Activated CD4-positive, CD25-positive, alpha-beta regulatory T cell (primary cell): ENCODE data around the gene SLC6A6.

Experiments used
- DNase-seq, 4 experiments: peaks; one replicate each; lab custom pipeline; 2025; lab: John Stamatoyannopoulos, UW

SLC6A6 gene

DNA sequence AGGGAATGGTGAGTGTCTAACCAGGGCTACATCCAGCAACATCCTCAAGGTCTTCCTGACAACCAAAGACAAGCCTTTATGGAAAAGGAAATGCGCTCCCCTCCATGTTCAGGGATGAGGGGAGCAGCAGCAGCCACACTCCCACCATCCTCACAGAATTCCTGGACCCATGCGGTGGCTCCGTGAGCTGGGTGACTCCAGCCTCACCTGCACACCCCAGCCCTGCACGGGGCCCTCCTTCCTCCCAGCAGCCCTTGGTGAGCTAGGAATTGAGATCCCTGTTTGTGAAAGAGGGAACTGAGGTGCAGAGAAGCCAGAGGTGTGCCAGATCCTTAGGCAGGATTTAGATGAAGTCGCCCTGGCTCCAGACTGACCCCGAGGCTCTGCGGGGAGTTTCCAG, 85.4 kb downstream of the SLC6A6 start:
- no peak for DNase-seq

- no peak for DNase-seq
These were observed 86.1 kb downstream of the SLC6A6 start for GRCh38 chr3:14488286-14489041.

DNA sequence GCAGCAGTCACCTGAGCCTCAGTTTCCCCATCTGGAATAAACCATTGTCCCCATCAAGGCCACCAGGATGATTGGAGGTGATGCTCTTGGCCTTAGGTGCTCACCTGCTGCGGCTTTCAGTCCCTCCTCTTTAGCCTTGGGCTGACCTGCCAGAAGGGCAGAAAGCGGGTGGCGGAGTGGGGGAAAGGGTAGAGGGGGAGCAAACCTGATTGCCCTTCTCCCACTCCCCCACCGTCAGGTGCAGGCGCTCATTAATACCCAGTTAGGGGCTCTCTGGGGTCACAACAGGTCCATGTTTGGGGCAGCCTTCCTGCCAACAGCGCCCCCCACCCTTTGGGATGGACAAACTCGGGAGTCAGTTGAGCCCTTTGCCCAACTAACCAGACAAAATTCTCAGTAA, 87.2 kb downstream of the SLC6A6 start:
- DNase-seq: no peak

GRCh38 chr3:14490255-14490654, 87.8 kb downstream of the SLC6A6 start:
- DNase-seq: no peak

- DNase-seq: no peak
These were observed 88.4 kb downstream of the SLC6A6 start for GRCh38 chr3:14490831-14491230.

DNA sequence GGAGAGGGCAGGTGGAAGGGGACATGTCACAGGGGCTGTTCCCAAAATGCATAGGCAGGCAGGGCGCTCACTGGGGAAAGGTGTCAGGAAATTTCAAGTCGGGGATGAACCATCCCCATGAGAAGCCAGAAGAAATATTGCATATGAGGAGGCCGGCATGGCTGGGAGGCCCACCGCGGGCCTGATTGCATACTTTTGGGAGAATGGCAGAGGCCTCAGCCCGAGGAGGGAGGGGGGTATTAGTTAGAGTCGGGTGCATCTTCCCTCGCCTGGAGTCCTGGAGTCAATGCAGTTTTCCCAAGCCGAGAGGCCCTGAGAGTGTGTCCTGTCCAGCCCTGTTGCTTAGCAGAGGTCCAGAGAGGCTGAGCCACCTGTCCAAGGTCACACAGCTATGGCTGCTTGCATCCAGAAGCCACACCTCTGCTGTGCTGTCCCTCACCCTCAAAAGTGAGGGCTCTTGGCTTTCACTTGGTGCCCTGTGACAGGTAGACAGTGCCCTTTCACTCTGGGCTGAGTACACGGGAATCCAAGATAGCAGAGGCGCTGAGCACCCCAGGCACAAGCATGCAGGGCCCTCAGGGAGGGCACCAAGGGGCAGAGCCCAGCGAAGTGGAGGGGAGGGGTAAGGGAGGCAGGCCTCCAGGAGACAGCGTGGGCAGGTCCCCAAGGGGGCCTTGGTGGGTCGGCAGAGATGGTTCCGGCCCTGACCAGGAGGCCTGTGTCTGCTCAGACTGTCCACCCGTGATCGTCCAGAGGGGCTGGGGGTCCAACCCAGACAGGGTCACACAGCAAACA, 89.2 kb downstream of the SLC6A6 start:
- no peak for DNase-seq

- no peak for DNase-seq
These were observed 90.8 kb downstream of the SLC6A6 start for GRCh38 chr3:14492948-14493881.

GRCh38 chr3:14494279-14494972, 92.0 kb downstream of the SLC6A6 start:
- DNase-seq: no peak

DNA sequence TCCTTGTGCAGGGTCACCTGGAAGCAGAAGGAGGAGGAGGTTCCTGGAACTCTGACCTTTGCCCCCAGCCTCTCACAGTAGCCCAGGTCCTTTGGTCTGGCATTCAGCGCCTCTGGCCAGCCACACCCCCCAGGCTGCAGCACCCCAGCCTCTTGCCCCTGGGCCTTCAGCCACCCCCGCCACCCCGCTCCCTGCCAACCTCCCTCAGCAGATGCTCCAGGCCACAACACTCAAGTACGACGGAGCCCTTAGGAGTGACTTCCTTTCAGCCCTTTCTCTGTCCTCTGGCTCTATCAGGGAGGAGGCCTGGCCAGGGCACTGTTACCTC, 92.5 kb downstream of the SLC6A6 start:
- DNase-seq: no peak

- no peak for DNase-seq
These were observed 93.9 kb downstream of the SLC6A6 start for GRCh38 chr3:14496351-14496750.

GRCh38 chr3:14497321-14497720, 94.9 kb downstream of the SLC6A6 start:
- DNase-seq: no peak

DNA sequence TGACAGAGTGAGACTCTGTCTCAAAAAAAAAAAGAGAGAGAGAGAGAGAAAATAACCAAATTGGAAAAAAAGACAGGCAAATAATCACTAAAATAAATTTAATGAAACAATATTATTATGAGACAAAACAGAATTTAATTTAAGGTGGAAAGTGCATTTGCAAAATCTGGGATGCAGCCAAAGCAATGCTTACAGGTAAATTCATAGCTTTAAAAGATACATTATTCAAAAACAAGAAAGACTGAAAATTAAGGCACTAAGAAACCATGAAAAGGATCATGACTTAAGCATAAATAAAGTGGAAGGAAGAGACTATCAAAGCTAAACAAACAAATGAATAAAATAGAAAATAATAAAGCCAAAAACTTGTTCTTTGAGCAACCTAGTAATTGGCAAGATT, 100.1 kb downstream of the SLC6A6 start:
- no peak for DNase-seq

GRCh38 chr3:14503033-14503705, 100.8 kb downstream of the SLC6A6 start:
- DNase-seq: no peak

DNA sequence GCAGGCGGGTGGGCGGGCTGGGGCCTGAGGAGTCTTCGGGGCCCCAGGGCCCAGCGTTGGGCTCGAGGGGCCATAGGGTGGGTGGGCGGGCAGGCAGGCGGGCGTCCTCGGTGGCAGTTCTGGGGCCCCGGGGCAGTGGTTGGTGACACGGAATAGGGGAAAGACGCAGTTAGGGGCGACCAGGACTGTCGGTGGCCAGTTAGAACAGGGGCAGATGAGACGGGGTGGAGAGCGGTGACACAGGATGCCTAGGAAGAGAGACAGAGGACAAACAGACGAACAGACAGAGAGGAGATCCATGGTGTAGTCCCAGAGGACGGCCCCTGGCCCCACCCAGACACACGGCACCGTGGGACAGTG, 101.3 kb downstream of the SLC6A6 start:
- no peak for DNase-seq

DNA sequence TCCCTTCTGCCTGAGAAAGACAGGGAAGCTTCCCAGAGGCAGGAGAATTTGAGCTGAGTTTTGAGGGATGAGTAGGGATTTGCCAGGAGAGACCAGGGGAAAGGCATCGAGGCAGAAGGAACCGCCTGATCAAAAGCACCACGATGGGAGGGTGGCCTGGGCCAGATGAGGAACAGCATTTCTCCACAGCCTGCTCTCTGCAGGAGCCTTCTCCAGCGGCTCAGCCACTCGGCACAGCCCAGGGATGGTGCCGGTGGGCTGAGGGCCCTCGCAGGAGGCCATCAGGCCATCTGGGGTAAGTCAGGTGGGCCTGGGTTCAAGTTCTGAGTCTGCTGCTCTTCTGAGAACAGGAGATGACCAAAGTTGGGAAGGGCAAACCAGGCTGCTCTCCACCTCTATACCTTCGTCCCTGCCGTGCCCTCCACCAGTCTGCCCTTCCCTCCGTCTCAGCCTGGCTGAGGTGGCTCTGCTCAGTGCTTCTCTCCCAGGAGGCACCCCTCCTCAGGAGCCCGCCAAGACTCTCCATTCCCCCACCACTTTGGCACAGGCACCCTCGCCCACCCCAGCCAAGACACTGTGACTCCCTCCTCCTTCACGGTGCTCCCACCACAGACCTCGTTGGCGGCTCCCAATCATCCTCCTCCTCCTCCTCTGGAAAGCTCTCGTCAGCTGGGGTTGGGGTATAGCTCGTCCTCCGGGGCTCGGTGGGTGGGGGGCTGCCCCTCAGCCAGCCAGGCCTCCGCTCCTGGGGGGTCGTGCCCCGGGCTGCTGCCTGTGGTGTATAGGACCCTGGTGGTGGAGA, 102.8 kb downstream of the SLC6A6 start:
- DNase-seq: no peak

DNA sequence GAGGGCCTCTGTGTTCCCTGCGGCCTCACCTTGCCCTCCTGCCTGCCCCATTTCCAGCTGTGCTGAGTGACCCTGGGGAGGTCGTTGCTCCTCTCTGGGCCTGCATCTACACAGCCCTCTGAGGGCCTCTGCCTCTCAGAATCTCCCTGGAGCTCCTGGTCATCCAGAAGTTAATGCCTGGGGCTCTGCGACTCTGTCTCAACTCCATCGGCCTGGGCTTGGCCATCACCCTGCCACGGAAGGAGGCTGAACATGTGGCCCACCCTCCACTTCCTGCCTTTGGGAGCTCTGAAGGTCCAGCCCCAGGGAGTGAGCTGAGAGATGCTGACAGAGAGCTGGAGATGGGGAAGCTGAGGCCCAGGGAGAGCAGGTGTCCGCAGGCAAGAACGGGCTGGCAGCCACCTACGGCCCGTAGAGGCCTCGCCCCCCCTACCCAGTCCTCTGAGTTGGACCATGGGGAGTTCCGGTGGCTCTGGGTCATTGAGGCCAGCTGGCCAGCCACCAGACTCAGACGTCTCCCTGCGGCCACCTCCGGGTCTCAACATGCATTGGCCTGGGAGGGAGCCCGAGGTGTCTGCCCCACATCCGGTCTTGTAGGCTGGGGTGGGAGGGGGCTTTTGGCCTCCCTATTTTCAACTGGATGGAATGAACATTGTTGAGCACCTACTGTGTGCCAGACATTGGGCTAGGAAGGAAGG, 103.5 kb downstream of the SLC6A6 start:
- DNase-seq: no peak

DNA sequence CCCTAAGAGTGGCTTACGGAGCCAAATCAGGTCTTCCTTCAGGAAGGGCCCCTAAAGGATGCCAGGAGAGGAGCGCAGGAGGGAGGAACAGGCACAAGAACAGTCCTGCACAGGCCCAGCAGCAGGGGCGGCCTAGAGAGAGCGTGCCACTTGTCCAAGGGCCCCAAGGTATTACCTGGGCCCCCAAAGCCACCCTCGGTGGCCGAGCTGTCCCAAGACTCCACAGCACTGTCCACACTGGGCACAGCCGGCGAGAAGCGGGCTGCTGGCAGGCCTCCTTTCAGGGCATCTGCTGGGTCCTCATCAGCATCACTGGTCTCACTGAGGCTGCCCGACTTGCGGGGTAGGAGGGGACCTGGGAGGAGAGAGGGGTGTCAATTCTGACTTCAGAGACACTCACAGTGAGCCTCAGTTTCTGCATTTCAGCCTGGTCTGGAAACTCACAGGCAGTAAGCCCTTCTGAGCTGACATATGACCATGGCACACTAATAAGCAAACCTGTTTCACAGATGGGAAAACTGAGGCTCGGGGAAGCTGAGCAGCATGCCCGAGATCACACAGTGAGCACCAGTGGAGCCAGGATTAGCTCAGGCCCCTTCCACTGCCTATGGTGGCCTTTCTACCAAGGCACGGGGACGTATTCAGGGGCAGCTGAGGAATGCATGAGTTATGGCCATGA, 104.4 kb downstream of the SLC6A6 start:
- DNase-seq: no peak

- DNase-seq: no peak
These were observed 104.9 kb downstream of the SLC6A6 start for GRCh38 chr3:14507305-14507741.

GRCh38 chr3:14507757-14508504, 105.5 kb downstream of the SLC6A6 start:
- DNase-seq: no peak
